Gastroesophageal sphincter (tissue), 3 donors: ENCODE data around the gene ACAD10.

Experiments used
- EP300 ChIP-seq: sonication (generic); formaldehyde crosslinking; IDR thresholded peaks from one replicate; pipeline ENCODE4 v1.6.1; 2017; ENCODE audit warnings: antibody characterized with exemption, mild to moderate bottlenecking
- POLR2A ChIP-seq, 2 donors: fragments of 450-650 bp; IDR thresholded peaks; one replicate each; pipeline ENCODE4 v1.6.1; 2017; ENCODE audit warnings: antibody characterized with exemption in 2 of 2, mild to moderate bottlenecking in 2 of 2, moderate library complexity in 1 of 2
- TF ChIP-seq, protein P1 (sequence below), 4 experiments: fragments of 200-600 bp in 2 of 4; fragments of 450-650 bp in 2 of 4; sonication (generic) in 1 of 4; IDR thresholded peaks; one replicate each; pipeline ENCODE4 v1.5.1; 2017 to 2019; ENCODE audit warnings: antibody characterized with exemption in 4 of 4, mild to moderate bottlenecking in 2 of 4, moderate library complexity in 2 of 4

DNA sequence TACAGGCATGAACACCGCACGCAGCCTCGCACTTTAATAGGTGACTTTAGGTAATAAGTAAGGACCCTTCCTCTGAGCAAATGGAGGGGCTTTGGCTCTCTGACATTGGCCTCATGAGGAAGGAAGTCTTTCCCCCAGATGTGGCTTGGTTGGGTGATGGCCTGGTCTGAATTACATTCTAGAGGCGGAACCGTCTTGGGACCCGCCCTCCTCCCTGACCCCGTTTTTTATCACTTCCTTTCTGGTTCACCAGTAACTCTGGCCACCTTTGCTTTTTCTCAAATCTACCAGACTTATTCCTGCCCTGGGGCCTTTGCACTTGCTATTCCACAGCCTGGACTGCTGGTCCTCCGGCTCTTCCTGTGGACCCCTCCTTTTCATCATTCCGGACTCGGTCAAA, 94.3 kb downstream of the ACAD10 start:
- TF ChIP-seq, protein P1, sequence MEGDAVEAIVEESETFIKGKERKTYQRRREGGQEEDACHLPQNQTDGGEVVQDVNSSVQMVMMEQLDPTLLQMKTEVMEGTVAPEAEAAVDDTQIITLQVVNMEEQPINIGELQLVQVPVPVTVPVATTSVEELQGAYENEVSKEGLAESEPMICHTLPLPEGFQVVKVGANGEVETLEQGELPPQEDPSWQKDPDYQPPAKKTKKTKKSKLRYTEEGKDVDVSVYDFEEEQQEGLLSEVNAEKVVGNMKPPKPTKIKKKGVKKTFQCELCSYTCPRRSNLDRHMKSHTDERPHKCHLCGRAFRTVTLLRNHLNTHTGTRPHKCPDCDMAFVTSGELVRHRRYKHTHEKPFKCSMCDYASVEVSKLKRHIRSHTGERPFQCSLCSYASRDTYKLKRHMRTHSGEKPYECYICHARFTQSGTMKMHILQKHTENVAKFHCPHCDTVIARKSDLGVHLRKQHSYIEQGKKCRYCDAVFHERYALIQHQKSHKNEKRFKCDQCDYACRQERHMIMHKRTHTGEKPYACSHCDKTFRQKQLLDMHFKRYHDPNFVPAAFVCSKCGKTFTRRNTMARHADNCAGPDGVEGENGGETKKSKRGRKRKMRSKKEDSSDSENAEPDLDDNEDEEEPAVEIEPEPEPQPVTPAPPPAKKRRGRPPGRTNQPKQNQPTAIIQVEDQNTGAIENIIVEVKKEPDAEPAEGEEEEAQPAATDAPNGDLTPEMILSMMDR (IDR thresholded peaks at IDR 0.05) = no peak
- TF ChIP-seq EP300 (no peak), POLR2A (IDR thresholded peaks at IDR 0.05) (no peak)
